ENCODE measurements around the gene PRKG2.

PRKG2 gene

GRCh38 chr4:81109356-81109755, 105.7 kb downstream of the PRKG2 start:
- Histone ChIP-seq H3K4me3 (ENCODE audit: low read depth in 1 of 2, low read length in 2 of 2) (no peak overlapping the region), H3K9me3 (ENCODE audit: control insufficient read depth in 1 of 2, low read length in 2 of 2) (no peaks in the 10 kb centered on the region), H3K36me3 (ENCODE audit: control insufficient read depth in 1 of 2, insufficient read depth in 2 of 2, low read length in 2 of 2) (no peaks in the 10 kb centered on the region), H3K9ac (ENCODE audit: low read depth in 1 of 2, low read length in 2 of 2) (no peak overlapping the region), H3K27me3 (ENCODE audit: control insufficient read depth in 1 of 2, insufficient read depth in 2 of 2, low read length in 2 of 2) (no peaks in the 10 kb centered on the region), H3K4me1 (ENCODE audit: control insufficient read depth in 1 of 2, insufficient read depth in 2 of 2, low read length in 2 of 2) (peaks cover 6% of the 10 kb centered on the region in 2 donors), H3K27ac (ENCODE audit: low read depth, low read length) (no peak overlapping the region)

GRCh38 chr4:81106150-81106549, 108.9 kb downstream of the PRKG2 start:
- no peak overlapping the region for H3K4me3 ChIP-seq (ENCODE audit: low read depth in 1 of 2, low read length in 2 of 2)
- no peak overlapping the region for H3K27ac ChIP-seq (ENCODE audit: low read depth, low read length)
- H3K9ac ChIP-seq (ENCODE audit: low read depth in 1 of 2, low read length in 2 of 2) = no peak overlapping the region
- H3K36me3 ChIP-seq (ENCODE audit: control insufficient read depth in 1 of 2, insufficient read depth in 2 of 2, low read length in 2 of 2) = no peaks in the 10 kb centered on the region
- H3K27me3 ChIP-seq (ENCODE audit: control insufficient read depth in 1 of 2, insufficient read depth in 2 of 2, low read length in 2 of 2) = no peaks in the 10 kb centered on the region
- H3K9me3 ChIP-seq (ENCODE audit: control insufficient read depth in 1 of 2, low read length in 2 of 2) = no peaks in the 10 kb centered on the region
- peaks cover 0 to 6% of the 10 kb centered on the region in 2 donors for H3K4me1 ChIP-seq (ENCODE audit: control insufficient read depth in 1 of 2, insufficient read depth in 2 of 2, low read length in 2 of 2)

GRCh38 chr4:81102107-81102506, 112.9 kb downstream of the PRKG2 start:
- Histone ChIP-seq H3K27me3 (ENCODE audit: control insufficient read depth in 1 of 2, insufficient read depth in 2 of 2, low read length in 2 of 2) (no peaks in the 10 kb centered on the region), H3K4me3 (ENCODE audit: low read depth in 1 of 2, low read length in 2 of 2) (no peak overlapping the region), H3K9ac (ENCODE audit: low read depth in 1 of 2, low read length in 2 of 2) (no peak overlapping the region), H3K9me3 (ENCODE audit: control insufficient read depth in 1 of 2, low read length in 2 of 2) (no peaks in the 10 kb centered on the region), H3K4me1 (ENCODE audit: control insufficient read depth in 1 of 2, insufficient read depth in 2 of 2, low read length in 2 of 2) (no peaks in the 10 kb centered on the region), H3K36me3 (ENCODE audit: control insufficient read depth in 1 of 2, insufficient read depth in 2 of 2, low read length in 2 of 2) (no peaks in the 10 kb centered on the region), H3K27ac (ENCODE audit: low read depth, low read length) (no peak overlapping the region)

- H3K27me3 ChIP-seq (ENCODE audit: control insufficient read depth in 1 of 2, insufficient read depth in 2 of 2, low read length in 2 of 2) = no peaks in the 10 kb centered on the region
- H3K36me3 ChIP-seq (ENCODE audit: control insufficient read depth in 1 of 2, insufficient read depth in 2 of 2, low read length in 2 of 2) = no peaks in the 10 kb centered on the region
- no peak overlapping the region for H3K9ac ChIP-seq (ENCODE audit: low read depth in 1 of 2, low read length in 2 of 2)
- no peak overlapping the region for H3K27ac ChIP-seq (ENCODE audit: low read depth, low read length)
- no peaks in the 10 kb centered on the region for H3K9me3 ChIP-seq (ENCODE audit: control insufficient read depth in 1 of 2, low read length in 2 of 2)
- no peaks in the 10 kb centered on the region for H3K4me1 ChIP-seq (ENCODE audit: control insufficient read depth in 1 of 2, insufficient read depth in 2 of 2, low read length in 2 of 2)
- H3K4me3 ChIP-seq (ENCODE audit: low read depth in 1 of 2, low read length in 2 of 2) = no peak overlapping the region
Measured at GRCh38 chr4:81096566-81096965, 118.5 kb downstream of the PRKG2 start.

DNA sequence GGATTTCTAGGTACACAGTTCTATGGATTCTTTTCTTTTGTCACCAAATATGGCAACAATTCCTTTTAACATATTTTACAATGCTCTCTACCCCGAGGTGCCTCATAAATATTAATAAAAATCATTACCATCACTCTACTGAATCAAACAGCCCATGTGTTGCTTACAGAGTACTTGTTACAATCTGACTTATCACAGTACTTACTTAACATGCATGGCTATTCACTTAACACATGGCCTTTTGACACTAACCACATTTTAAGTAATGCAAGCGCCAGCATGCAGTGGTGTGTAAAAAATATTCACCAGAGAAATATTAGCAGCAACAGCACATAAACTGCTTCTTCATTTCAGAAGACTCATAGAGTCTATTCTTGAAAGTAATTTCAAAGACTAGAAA, 119.6 kb downstream of the PRKG2 start:
- no peaks in the 10 kb centered on the region for H3K27me3 ChIP-seq (ENCODE audit: control insufficient read depth in 1 of 2, insufficient read depth in 2 of 2, low read length in 2 of 2)
- no peak overlapping the region for H3K4me3 ChIP-seq (ENCODE audit: low read depth in 1 of 2, low read length in 2 of 2)
- H3K4me1 ChIP-seq (ENCODE audit: control insufficient read depth in 1 of 2, insufficient read depth in 2 of 2, low read length in 2 of 2) = no peaks in the 10 kb centered on the region
- H3K27ac ChIP-seq (ENCODE audit: low read depth, low read length) = no peak overlapping the region
- no peaks in the 10 kb centered on the region for H3K36me3 ChIP-seq (ENCODE audit: control insufficient read depth in 1 of 2, insufficient read depth in 2 of 2, low read length in 2 of 2)
- H3K9me3 ChIP-seq (ENCODE audit: control insufficient read depth in 1 of 2, low read length in 2 of 2) = no peaks in the 10 kb centered on the region
- no peak overlapping the region for H3K9ac ChIP-seq (ENCODE audit: low read depth in 1 of 2, low read length in 2 of 2)

- Histone ChIP-seq H3K4me3 (ENCODE audit: low read depth in 1 of 2, low read length in 2 of 2) (no peak overlapping the region), H3K27ac (ENCODE audit: low read depth, low read length) (no peak overlapping the region), H3K36me3 (ENCODE audit: control insufficient read depth in 1 of 2, insufficient read depth in 2 of 2, low read length in 2 of 2) (no peaks in the 10 kb centered on the region), H3K9ac (ENCODE audit: low read depth in 1 of 2, low read length in 2 of 2) (no peak overlapping the region), H3K9me3 (ENCODE audit: control insufficient read depth in 1 of 2, low read length in 2 of 2) (no peaks in the 10 kb centered on the region), H3K27me3 (ENCODE audit: control insufficient read depth in 1 of 2, insufficient read depth in 2 of 2, low read length in 2 of 2) (no peaks in the 10 kb centered on the region), H3K4me1 (ENCODE audit: control insufficient read depth in 1 of 2, insufficient read depth in 2 of 2, low read length in 2 of 2) (no peaks in the 10 kb centered on the region)
Measured at GRCh38 chr4:81093720-81094401, 121.2 kb downstream of the PRKG2 start.

DNA sequence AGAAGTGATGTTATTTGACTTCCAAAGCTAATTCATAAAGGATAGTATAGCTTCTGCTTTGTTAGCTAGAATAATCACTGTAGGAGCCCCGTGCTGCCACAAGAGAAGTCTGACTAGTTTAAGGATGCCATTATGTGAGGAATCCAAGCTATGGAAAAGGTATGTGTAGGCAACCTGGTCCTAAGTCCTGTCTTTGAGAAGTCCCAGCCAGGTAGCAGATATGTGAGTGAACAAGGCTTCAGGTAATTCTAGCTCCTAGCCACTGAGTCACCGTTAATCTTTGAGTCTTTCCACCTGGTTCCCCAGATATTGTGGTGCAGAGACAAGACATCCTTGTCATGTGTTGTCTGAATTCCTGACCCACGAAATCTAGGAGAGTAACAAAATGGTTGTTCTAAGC, 129.0 kb downstream of the PRKG2 start:
- Histone ChIP-seq H3K36me3 (ENCODE audit: control insufficient read depth in 1 of 2, insufficient read depth in 2 of 2, low read length in 2 of 2) (no peaks in the 10 kb centered on the region), H3K9ac (ENCODE audit: low read depth in 1 of 2, low read length in 2 of 2) (no peak overlapping the region), H3K4me3 (ENCODE audit: low read depth in 1 of 2, low read length in 2 of 2) (no peak overlapping the region), H3K9me3 (ENCODE audit: control insufficient read depth in 1 of 2, low read length in 2 of 2) (no peaks in the 10 kb centered on the region), H3K27me3 (ENCODE audit: control insufficient read depth in 1 of 2, insufficient read depth in 2 of 2, low read length in 2 of 2) (no peaks in the 10 kb centered on the region), H3K27ac (ENCODE audit: low read depth, low read length) (no peak overlapping the region), H3K4me1 (ENCODE audit: control insufficient read depth in 1 of 2, insufficient read depth in 2 of 2, low read length in 2 of 2) (no peaks in the 10 kb centered on the region)

DNA sequence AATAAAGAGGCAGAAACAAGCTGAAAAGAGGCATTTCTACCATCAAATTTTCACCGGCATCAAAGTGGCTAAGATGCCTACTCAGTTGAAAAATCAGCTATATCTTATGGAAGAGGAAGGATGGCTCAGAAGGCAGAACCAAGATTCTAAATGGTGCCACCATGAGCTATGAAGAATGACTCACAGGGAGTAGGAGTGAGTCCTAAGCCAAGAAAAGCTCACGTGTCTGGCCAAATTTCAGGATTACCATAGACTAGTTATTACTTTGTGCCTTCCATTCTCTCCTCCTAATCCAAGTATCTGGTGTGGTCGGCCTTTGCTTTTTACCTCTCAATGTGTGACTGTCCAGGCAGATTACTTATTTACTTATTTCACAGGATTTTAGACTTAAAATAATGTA, 129.7 kb downstream of the PRKG2 start:
- no peaks in the 10 kb centered on the region for H3K27me3 ChIP-seq (ENCODE audit: control insufficient read depth in 1 of 2, insufficient read depth in 2 of 2, low read length in 2 of 2)
- no peak overlapping the region for H3K9ac ChIP-seq (ENCODE audit: low read depth in 1 of 2, low read length in 2 of 2)
- no peaks in the 10 kb centered on the region for H3K36me3 ChIP-seq (ENCODE audit: control insufficient read depth in 1 of 2, insufficient read depth in 2 of 2, low read length in 2 of 2)
- H3K4me1 ChIP-seq (ENCODE audit: control insufficient read depth in 1 of 2, insufficient read depth in 2 of 2, low read length in 2 of 2) = no peaks in the 10 kb centered on the region
- no peak overlapping the region for H3K27ac ChIP-seq (ENCODE audit: low read depth, low read length)
- H3K9me3 ChIP-seq (ENCODE audit: control insufficient read depth in 1 of 2, low read length in 2 of 2) = no peaks in the 10 kb centered on the region
- no peak overlapping the region for H3K4me3 ChIP-seq (ENCODE audit: low read depth in 1 of 2, low read length in 2 of 2)

DNA sequence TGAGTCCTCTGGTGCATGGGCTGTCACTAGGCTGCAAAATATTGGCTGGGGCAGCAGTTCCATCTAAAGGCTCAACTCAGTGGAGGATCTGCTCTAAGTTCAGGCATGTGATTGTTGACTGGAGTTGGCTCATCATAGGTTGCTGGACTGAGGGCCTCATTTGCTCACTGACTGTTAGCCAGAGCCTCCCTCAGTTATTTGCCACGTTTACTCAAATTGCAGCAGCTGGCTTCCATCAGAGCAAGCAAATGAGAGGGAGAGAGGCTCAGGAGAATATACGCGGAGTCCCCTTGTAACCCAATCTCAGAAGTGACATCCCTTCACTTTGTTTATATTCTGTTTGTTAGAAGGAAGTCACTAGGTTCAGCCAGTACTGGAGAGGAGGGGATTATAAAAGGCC, 130.4 kb downstream of the PRKG2 start:
- Histone ChIP-seq H3K27ac (ENCODE audit: low read depth, low read length) (no peak overlapping the region), H3K4me3 (ENCODE audit: low read depth in 1 of 2, low read length in 2 of 2) (no peak overlapping the region), H3K36me3 (ENCODE audit: control insufficient read depth in 1 of 2, insufficient read depth in 2 of 2, low read length in 2 of 2) (no peaks in the 10 kb centered on the region), H3K9ac (ENCODE audit: low read depth in 1 of 2, low read length in 2 of 2) (no peak overlapping the region), H3K9me3 (ENCODE audit: control insufficient read depth in 1 of 2, low read length in 2 of 2) (no peaks in the 10 kb centered on the region), H3K4me1 (ENCODE audit: control insufficient read depth in 1 of 2, insufficient read depth in 2 of 2, low read length in 2 of 2) (no peaks in the 10 kb centered on the region), H3K27me3 (ENCODE audit: control insufficient read depth in 1 of 2, insufficient read depth in 2 of 2, low read length in 2 of 2) (no peaks in the 10 kb centered on the region)

DNA sequence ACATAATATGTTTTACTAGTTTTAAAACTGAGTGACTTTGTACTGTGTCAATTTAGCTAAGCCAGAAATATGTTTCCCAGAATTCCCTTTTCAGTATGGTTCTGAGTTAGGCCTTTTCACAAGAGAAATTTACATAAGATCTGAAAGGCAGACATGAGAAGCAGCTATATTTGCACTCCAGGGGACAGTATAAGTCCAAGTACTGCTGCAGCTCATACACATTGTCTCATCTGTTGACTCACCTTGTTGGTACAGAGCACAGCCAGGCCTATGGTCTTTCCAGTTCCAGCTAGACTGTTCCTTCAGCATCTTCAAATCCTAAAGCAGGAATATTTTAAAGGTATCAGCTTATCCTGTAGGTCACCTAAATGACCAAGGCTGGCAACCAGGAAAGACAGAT, 131.0 kb downstream of the PRKG2 start:
- H3K27me3 ChIP-seq (ENCODE audit: control insufficient read depth in 1 of 2, insufficient read depth in 2 of 2, low read length in 2 of 2) = no peaks in the 10 kb centered on the region
- no peak overlapping the region for H3K9ac ChIP-seq (ENCODE audit: low read depth in 1 of 2, low read length in 2 of 2)
- H3K27ac ChIP-seq (ENCODE audit: low read depth, low read length) = no peak overlapping the region
- no peaks in the 10 kb centered on the region for H3K4me1 ChIP-seq (ENCODE audit: control insufficient read depth in 1 of 2, insufficient read depth in 2 of 2, low read length in 2 of 2)
- H3K36me3 ChIP-seq (ENCODE audit: control insufficient read depth in 1 of 2, insufficient read depth in 2 of 2, low read length in 2 of 2) = no peaks in the 10 kb centered on the region
- no peak overlapping the region for H3K4me3 ChIP-seq (ENCODE audit: low read depth in 1 of 2, low read length in 2 of 2)
- no peaks in the 10 kb centered on the region for H3K9me3 ChIP-seq (ENCODE audit: control insufficient read depth in 1 of 2, low read length in 2 of 2)

- H3K9ac ChIP-seq (ENCODE audit: low read depth in 1 of 2, low read length in 2 of 2) = no peak overlapping the region
- no peak overlapping the region for H3K4me3 ChIP-seq (ENCODE audit: low read depth in 1 of 2, low read length in 2 of 2)
- no peaks in the 10 kb centered on the region for H3K36me3 ChIP-seq (ENCODE audit: control insufficient read depth in 1 of 2, insufficient read depth in 2 of 2, low read length in 2 of 2)
- no peaks in the 10 kb centered on the region for H3K27me3 ChIP-seq (ENCODE audit: control insufficient read depth in 1 of 2, insufficient read depth in 2 of 2, low read length in 2 of 2)
- H3K9me3 ChIP-seq (ENCODE audit: control insufficient read depth in 1 of 2, low read length in 2 of 2) = no peaks in the 10 kb centered on the region
- H3K4me1 ChIP-seq (ENCODE audit: control insufficient read depth in 1 of 2, insufficient read depth in 2 of 2, low read length in 2 of 2) = no peaks in the 10 kb centered on the region
- no peak overlapping the region for H3K27ac ChIP-seq (ENCODE audit: low read depth, low read length)
Measured at GRCh38 chr4:81081156-81081555, 133.9 kb downstream of the PRKG2 start.

All from duodenal mucosa (tissue), 2 donors.